ENCODE data around the gene ITGA1.

Gene ITGA1

DNA sequence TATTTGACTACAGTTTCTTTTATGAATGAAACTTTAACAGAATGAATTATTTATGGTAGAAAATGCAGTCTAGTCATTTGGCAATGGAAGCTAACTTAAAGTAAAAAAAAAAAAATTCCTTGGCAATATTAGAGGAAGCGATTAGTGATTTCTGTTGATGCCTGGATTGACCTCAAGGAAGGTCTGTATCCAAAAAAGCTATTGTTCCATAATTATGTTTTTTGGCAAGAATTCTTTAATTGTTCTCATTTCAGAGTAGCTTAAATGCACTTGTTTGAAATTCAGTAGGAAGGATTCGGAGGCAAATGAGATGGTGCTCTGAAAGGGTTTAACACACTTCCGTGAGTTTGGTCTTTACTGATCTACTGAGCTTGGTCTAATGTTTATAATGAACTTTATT lies 61.8 kb downstream of the ITGA1 start:
- H3K4me3 ChIP-seq (ENCODE audit: low read depth, low read length), result no peak overlapping the region
- TF ChIP-seq, protein P1, sequence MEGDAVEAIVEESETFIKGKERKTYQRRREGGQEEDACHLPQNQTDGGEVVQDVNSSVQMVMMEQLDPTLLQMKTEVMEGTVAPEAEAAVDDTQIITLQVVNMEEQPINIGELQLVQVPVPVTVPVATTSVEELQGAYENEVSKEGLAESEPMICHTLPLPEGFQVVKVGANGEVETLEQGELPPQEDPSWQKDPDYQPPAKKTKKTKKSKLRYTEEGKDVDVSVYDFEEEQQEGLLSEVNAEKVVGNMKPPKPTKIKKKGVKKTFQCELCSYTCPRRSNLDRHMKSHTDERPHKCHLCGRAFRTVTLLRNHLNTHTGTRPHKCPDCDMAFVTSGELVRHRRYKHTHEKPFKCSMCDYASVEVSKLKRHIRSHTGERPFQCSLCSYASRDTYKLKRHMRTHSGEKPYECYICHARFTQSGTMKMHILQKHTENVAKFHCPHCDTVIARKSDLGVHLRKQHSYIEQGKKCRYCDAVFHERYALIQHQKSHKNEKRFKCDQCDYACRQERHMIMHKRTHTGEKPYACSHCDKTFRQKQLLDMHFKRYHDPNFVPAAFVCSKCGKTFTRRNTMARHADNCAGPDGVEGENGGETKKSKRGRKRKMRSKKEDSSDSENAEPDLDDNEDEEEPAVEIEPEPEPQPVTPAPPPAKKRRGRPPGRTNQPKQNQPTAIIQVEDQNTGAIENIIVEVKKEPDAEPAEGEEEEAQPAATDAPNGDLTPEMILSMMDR (IDR thresholded peaks at IDR 0.05; ENCODE audit: low read depth, low read length), result no peak

DNA sequence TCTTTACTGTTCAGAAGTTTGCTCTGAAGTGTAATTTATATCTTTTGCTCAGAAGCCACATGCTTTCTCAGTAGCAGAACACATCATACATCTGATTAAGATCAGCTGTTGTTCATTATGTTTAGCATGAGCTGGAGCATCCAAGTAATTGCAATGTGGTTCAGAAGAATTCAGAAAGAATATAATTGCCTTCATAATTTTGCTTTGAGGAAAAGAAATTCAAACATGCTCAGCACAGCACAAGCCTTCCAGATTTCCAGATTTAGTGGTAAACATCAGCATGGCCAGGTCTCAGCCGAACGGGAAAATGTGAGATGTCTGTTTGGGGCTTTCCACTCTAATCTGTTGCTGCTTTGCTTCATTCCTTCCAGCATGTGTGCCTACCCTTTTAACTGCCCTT lies 65.9 kb downstream of the ITGA1 start:
- TF ChIP-seq, protein P1 (IDR thresholded peaks at IDR 0.05; ENCODE audit: low read depth, low read length), result no peak

DNA sequence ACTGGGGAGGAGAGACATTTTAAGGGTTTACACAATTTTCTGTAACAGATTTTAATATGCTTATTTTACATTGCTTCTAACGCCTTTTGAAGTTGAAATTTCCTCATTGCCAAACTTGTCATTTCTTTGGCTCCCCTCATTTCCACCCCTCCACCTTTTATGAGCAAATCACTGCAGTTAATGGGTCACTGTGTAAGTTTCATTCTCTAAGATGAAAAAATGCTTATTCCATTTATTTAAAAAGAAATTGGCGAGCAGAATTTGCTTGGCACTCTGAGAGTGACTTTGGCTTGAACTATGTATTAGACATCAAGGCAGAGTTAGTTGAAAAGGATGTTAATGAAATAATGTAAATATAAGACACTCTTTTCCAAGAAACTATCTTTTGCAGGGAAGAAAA lies 66.6 kb downstream of the ITGA1 start:
- no peak overlapping the region for H3K4me3 ChIP-seq (ENCODE audit: low read depth, low read length)
- TF ChIP-seq, protein P1 (IDR thresholded peaks at IDR 0.05; ENCODE audit: low read depth, low read length), result no peak

More for the DNA sequence above, 65.9 kb downstream of the ITGA1 start:
- H3K4me3 ChIP-seq (ENCODE audit: low read depth, low read length), result no peak overlapping the region

DNA sequence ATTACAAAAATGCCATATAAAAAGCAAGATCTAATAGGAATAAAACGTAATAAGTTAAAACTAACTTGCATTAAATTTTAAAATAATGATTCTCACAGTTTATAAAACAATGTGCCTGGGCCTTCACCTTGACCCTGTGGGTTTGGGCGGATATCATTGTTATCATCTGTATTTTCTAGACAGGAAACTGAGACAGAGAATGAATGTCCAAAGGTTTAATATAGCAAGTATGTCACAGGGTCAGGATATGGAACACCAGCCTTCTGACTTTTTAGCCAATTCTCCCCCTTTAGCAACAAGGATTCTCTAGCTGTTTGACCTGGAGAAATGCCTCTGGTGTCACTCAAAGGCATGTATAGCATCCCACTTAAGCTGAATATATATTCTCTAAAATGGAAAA lies 67.2 kb downstream of the ITGA1 start:
- no peak overlapping the region for H3K4me3 ChIP-seq (ENCODE audit: low read depth, low read length)
- TF ChIP-seq, protein P1 (IDR thresholded peaks at IDR 0.05; ENCODE audit: low read depth, low read length), result no peak

DNA sequence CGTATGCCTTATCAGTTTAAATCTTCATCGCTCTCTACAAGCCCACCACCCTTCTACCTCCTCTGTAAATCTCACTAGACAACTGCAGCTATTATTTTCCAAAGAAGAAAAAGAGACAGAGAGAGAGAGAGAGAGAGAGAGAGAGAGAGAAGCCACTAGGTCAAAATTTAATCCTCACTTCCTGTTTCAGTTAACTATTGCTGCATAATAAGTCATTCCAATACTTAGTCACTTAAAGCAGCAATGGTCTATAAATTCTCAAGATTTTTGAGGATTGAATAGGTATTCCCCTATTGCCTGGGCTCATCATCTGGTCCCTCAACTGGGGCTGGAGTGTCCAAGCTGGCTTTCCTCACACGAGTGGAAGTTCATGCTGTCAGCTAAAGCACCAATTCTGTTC lies 68.8 kb downstream of the ITGA1 start:
- no peak overlapping the region for H3K4me3 ChIP-seq (ENCODE audit: low read depth, low read length)
- TF ChIP-seq, protein P1 (IDR thresholded peaks at IDR 0.05; ENCODE audit: low read depth, low read length), result no peak

DNA sequence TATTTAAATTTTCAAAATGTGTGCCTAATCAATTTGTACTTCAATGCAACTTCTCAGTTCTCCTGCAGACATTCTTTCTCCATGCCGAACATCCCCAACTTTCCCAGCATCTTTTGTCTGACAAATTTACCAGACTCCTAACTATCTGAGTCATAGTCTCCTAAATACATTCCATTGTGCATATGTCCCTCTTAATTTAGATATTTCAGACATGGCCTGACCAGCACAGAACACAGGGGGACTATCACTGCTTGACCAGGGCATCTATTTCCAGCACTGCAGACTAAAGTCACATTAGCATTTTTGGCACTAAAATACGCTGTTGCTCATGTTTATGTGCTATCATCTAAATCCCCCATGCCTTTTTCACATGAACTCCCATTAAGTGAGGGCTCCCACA lies 71.9 kb downstream of the ITGA1 start:
- H3K4me3 ChIP-seq (ENCODE audit: low read depth, low read length), result no peak overlapping the region
- TF ChIP-seq, protein P1 (IDR thresholded peaks at IDR 0.05; ENCODE audit: low read depth, low read length), result no peak

DNA sequence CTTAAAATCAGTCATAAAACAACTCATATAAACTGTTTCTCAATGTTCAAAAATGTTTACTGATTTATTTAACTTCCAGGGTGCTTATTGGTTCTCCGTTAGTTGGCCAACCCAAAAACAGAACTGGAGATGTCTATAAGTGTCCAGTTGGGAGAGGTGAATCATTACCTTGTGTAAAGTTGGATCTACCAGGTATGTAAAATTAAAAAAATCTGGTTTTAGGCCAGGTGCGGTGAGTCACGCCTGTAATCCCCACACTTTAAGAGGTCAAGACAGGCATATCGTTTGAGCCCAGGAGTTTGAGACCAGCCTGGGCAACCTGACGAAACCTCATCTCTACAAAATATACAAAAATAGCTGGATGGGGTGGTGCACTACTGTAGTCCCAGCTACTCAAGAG lies 73.7 kb downstream of the ITGA1 start:
- TF ChIP-seq, protein P1 (IDR thresholded peaks at IDR 0.05; ENCODE audit: low read depth, low read length), result no peak
- H3K4me3 ChIP-seq (ENCODE audit: low read depth, low read length), result no peak overlapping the region
